Muscle of arm (tissue), 12 donors: Measurements from ENCODE around the gene MED26. TPM values are rescaled to one million over a fixed set of nuclear protein-coding genes. Genes with fewer than 3 reads are reported as not detected.

Experiments
- polyA plus RNA-seq, 12 donors: library from polyadenylated mRNA; unstranded; fragments of 120-200 nt; gene quantifications; one replicate each; pipeline ENCODE4 v1.2.1, GENCODE V29; 2013; ENCODE audit not compliant: insufficient read length in 12 of 12

MED26 gene
- polyA plus RNA-seq, 12 donors, result 4.6 to 7.7 (median 6.1) TPM; not detected in 1

Other genes with a start within 250 kb of the MED26 start
- 10 to 100 TPM in 11 of 12 donors, not detected in 1; 19.8 to 42.1 (median 23.4) TPM for gene EPS15L1, start 156.2 kb downstream of the MED26 start, polyA plus RNA-seq
- gene CALR3, start 132.0 kb downstream of the MED26 start, polyA plus RNA-seq, result not detected
- 10 to 100 TPM in 1 of 12 donors, 1 to 10 TPM in 9, not detected in 2; 4.8 to 10.4 (median 7.3) TPM for gene C19orf44, start 131.8 kb downstream of the MED26 start, polyA plus RNA-seq
- 10 to 100 TPM in 11 of 12 donors, not detected in 1; 23.0 to 43.1 (median 27.5) TPM for gene CHERP, start 85.8 kb downstream of the MED26 start, polyA plus RNA-seq
- 10 to 100 TPM in 11 of 12 donors, not detected in 1; 27.4 to 39.6 (median 30.9) TPM for gene SLC35E1, start 55.8 kb downstream of the MED26 start, polyA plus RNA-seq
- gene SMIM7, start 31.9 kb upstream of the MED26 start, polyA plus RNA-seq, result 10 to 100 TPM in 11 of 12 donors, not detected in 1; 30.4 to 61.9 (median 53.9) TPM
- gene TMEM38A, start 32.9 kb upstream of the MED26 start, polyA plus RNA-seq, result 100 to 1,000 TPM in 8 of 12 donors, 10 to 100 TPM in 3, not detected in 1; 35.1 to 203 (median 114) TPM
- gene NWD1, start 91.6 kb upstream of the MED26 start, polyA plus RNA-seq, result under 1 TPM in 10 of 12 donors, not detected in 2; 0.04 to 0.25 (median 0.12) TPM
- 10 to 100 TPM in 11 of 12 donors, not detected in 1; 29.9 to 62.6 (median 36.1) TPM for gene SIN3B, start 201.2 kb upstream of the MED26 start, polyA plus RNA-seq